WI38 (cell line): ENCODE measurements around the gene CRYGB.
"Not testable (repeated sequence)": the region's sequence is repeated elsewhere in the genome, so short reads cannot be mapped to it uniquely, and the experiment has no call there.

ENCODE experiments used
- H3K4me3 ChIP-seq: 2 replicates; pipeline ENCODE4 v1.5.1; 2011; ENCODE audit warnings: low read depth, mild to moderate bottlenecking, control low read depth, low read length
- TF ChIP-seq, protein P1 (sequence below): IDR thresholded peaks from 2 replicates; pipeline ENCODE4 v1.5.1; 2012; ENCODE audit warnings: low read depth, mild to moderate bottlenecking, control low read depth, low read length

Gene CRYGB

GRCh38 chr2:208101716-208102631 lies 44.0 kb downstream of the CRYGB start:
- no peak overlapping the region for H3K4me3 ChIP-seq
- TF ChIP-seq, protein P1, sequence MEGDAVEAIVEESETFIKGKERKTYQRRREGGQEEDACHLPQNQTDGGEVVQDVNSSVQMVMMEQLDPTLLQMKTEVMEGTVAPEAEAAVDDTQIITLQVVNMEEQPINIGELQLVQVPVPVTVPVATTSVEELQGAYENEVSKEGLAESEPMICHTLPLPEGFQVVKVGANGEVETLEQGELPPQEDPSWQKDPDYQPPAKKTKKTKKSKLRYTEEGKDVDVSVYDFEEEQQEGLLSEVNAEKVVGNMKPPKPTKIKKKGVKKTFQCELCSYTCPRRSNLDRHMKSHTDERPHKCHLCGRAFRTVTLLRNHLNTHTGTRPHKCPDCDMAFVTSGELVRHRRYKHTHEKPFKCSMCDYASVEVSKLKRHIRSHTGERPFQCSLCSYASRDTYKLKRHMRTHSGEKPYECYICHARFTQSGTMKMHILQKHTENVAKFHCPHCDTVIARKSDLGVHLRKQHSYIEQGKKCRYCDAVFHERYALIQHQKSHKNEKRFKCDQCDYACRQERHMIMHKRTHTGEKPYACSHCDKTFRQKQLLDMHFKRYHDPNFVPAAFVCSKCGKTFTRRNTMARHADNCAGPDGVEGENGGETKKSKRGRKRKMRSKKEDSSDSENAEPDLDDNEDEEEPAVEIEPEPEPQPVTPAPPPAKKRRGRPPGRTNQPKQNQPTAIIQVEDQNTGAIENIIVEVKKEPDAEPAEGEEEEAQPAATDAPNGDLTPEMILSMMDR, result no peak

GRCh38 chr2:208099682-208100470 lies 46.1 kb downstream of the CRYGB start:
- no peak overlapping the region for H3K4me3 ChIP-seq
- TF ChIP-seq, protein P1, result no peak

GRCh38 chr2:208098701-208099100 lies 47.3 kb downstream of the CRYGB start:
- H3K4me3 ChIP-seq, result not testable (repeated sequence)

- no peak overlapping the region for H3K4me3 ChIP-seq
- TF ChIP-seq, protein P1, result no peak
These were observed 47.7 kb downstream of the CRYGB start for GRCh38 chr2:208098267-208098666.

DNA sequence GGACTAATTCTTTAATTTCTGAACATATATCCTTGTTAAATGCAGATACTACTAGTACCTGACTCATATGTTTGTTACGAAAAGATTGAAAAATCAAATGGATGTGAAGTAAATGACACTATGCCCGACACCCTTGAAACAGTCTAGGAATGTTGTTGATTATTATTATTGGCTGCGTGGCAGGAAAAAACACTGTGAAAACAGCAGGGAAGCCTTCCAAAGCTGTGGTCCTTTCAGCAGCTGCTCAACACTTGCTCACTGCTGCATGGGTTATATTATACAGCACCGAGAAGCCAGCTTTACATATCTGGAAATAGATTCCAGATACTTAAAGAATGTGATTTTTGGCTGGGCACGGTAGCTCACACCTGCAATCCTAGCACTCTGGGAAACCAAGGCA lies 48.2 kb downstream of the CRYGB start:
- H3K4me3 ChIP-seq, result no peak overlapping the region
- TF ChIP-seq, protein P1, result no peak

GRCh38 chr2:208097313-208097712 lies 48.6 kb downstream of the CRYGB start:
- no peak overlapping the region for H3K4me3 ChIP-seq
- TF ChIP-seq, protein P1, result no peak

- TF ChIP-seq, protein P1, result no peak
- no peak overlapping the region for H3K4me3 ChIP-seq
These were observed 49.9 kb downstream of the CRYGB start for GRCh38 chr2:208096080-208096479.
